ENCODE results near the gene STH.

GRCh38 chr17:45956090-45956489 lies 43.0 kb upstream of the STH start:
- TF ChIP-seq POLR2A (IDR thresholded peaks at IDR 0.05; ENCODE audit: low read depth, low read length) (no peak), CTCF (conservative IDR thresholded peaks at IDR 0.05; ENCODE audit: low read depth, low read length) (no peak)

All from IMR-90 (cell line).